HG02623 (cell line): ENCODE measurements around the gene SEPTIN11.
A peak's percentile ranks its signal among the peaks of the same experiment; 100 is the strongest.

ENCODE experiments used
- ATAC-seq: cut with Tn5 transposase; IDR thresholded peaks from one replicate; pipeline ENCODE4 v1.9.1; 2021; ENCODE audit warnings: moderate library complexity; ENCODE audit not compliant: unreplicated experiment

Gene SEPTIN11

DNA sequence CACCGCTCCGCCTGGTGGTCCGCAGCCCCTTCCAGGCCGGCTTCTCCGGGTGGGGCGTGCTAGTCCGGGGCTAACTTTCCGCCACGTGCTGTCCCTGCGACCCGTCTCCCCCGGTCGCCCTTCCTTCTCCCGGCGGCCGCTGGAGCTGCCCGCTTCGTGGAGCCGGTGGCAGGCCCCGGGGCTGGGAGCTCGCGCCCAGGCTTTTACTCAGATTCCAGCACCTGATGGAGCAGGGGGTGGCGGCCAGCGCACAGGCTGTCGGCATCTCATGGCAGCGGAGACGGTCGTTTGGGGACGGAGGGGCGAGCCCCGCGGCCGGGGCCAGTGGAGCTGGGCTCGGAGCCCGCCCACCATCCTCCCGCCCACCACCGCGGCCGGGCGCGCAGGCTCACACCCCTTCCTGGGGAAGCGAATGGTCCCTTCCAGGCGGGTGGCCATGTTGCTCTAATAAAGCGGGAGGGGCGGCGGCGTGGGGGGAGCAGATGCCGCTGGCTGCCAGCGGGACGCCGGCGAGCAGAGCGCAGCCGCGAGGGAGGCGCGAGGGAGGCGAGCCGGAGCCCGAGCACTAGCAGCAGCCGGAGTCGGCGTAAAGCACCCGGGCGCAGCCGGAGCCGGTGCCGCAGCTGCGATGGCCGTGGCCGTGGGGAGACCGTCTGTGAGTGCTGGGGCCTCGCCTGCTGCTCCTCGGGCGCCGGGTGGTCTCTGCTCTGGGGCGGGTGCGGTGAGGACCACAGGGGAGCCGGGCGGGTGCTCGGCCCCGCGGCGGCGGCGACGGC is at the start of gene SEPTIN11:
SEPTIN11 (plus strand) TSS at position 477 of the 776 bp plus-strand sequence; CDS start at position 629, 152 bp downstream.
- peak; percentile 61 for ATAC-seq

GRCh38 chr4:76902233-76902890 is 47.2 kb upstream of the SEPTIN11 start:
- ATAC-seq, result no peak

GRCh38 chr4:76904646-76905190 is 44.8 kb upstream of the SEPTIN11 start:
- no peak for ATAC-seq

DNA sequence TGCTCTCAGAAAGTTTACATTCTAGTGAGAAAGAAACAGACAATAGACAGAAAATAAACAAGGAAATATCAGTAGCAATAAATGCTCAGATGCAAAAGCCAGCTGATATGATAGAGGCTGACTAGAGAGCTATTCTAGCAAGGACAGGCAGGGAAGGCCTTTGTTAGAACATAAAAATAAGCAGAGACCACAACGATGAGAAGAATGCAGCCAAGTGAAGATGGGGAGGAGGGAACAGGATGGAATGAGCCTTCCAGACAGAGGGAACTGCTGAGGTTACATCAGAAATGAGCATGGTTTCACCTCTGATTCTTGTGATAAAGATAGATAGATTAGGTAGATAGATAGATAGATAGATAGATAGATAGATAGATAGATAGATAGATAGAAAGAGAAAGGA is 44.0 kb upstream of the SEPTIN11 start:
- ATAC-seq, result no peak

DNA sequence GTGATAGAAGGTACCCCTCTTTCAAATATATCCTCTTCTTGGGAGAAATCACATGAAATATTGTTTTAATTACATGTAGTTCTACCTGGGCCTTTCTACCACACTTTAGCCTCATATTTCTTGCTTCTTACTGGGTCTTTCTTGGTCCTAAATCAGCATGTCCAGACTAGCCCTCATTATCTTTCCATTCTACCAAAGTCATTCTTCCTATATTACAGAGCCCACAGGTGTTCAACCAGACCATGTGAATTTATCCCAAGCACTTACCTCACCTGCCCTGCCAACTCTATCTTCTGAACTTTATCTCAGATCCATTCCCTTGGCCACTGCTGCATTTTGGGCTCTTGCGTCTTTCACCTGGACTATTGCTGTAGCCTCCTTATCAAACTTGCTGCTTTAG is 39.8 kb upstream of the SEPTIN11 start:
- no peak for ATAC-seq

DNA sequence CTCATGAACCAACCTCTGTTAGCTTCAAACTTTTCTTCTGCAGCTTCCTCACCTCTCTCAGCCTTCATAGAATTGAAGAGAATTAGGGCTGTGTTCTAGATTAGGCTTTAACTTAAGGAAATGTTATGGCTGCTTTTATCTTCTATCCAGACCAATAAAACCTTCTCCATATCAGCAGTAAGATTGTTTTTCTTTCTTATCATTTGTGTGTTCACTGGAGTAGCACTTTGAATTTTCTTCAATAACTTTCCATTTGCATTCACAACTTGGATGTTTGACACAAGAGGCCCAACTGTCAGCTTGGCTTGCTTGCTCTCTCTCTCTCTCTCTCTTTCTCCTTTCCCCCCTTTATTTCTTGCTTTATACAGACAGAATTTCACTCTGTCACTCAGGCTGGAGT is 28.8 kb upstream of the SEPTIN11 start:
- no peak for ATAC-seq

GRCh38 chr4:76923619-76924357 is 25.8 kb upstream of the SEPTIN11 start:
- ATAC-seq, result no peak

GRCh38 chr4:76926841-76927240 is 22.7 kb upstream of the SEPTIN11 start:
- no peak for ATAC-seq

DNA sequence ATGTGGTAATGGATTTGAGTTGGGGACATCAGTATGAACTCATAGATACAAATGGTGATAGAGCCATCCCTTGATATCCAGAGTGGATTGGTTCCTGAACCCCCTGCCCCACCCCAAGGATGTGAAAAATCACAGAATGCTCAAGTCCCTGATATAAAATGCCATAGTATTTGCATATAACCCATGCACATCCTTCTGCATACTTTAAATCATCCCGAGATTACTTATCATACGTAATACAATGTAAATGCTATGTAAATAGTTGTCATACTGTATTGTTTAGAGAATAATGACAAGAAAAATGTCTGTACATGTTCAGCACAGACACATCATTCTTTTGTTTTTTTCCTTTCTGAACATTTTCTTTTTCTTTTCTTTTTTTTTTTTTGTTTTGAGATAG is 18.9 kb upstream of the SEPTIN11 start:
- no peak for ATAC-seq

GRCh38 chr4:76931087-76931486 is 18.5 kb upstream of the SEPTIN11 start:
- no peak for ATAC-seq

DNA sequence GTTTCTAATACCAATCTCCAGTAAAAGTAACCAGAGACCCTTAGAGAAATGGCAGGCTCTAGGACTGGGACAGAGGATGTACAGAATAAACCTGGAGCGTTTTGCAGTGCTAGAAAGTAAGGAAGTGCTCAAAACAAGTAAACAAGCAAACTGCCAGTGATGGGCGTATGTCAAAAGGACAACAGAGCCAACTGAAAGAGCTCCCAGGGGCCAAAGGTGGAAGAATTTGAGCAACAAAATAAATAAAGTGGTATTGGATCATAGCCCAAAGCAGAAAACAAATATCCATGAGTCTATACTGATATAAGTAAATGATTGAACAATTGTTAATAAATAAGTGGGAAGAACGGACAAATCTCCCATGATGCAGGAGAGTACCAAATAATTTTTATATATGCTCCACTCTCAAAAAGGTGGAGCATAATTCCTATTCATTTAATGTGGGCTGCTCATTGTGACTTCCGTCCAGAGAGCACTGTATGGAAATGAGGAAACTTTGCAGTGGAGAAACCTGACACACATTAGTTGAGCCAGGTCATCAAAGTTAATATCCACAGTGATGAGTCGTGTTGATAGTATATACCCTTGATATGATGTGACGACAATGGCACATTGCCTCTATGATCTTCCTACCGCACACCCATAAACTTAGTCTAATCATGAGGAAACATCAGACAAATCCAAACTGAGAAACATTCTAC is 17.8 kb upstream of the SEPTIN11 start:
- ATAC-seq, result no peak

DNA sequence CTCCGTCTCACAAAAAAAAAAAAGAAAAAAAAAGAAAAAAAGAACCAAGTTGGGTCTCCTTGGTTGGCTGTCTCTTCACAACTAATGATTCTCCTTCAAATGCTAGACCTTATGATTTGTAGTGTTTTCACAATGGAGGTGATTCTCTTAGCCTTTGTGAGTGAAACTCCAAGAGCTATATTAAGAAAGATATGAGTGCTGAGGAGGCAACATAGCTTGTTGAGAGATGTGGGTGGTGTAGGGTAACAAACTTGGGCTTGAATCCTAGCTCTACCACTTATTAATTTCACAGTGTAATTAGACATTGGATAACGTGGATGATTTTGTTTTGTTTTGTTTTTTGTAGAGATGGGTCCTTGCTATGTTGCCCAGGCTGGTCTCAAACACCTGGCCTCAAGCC is 10.4 kb upstream of the SEPTIN11 start:
- no peak for ATAC-seq

DNA sequence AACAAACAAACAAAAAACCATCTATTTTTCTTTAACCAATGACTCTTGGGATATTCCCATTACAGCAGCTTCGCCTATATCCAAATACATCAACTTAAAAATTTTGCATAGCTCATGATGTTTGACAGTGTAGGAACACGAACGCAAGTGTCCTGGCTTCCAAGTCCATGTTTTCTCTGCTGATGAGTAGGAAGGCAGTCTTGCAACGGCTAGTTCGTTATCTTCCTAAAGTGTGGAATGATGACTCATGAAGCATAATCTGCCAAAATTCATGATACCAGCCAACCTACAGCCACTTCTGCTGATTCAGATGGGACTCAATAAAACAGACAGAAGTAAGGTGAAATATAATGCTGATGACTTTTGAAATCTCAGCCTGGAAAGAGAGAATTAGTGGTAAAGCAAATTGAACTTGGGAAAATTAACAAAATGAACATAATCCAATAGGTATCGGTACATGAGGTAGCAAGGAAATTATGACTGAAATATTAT is 6.4 kb upstream of the SEPTIN11 start:
- ATAC-seq, result no peak

DNA sequence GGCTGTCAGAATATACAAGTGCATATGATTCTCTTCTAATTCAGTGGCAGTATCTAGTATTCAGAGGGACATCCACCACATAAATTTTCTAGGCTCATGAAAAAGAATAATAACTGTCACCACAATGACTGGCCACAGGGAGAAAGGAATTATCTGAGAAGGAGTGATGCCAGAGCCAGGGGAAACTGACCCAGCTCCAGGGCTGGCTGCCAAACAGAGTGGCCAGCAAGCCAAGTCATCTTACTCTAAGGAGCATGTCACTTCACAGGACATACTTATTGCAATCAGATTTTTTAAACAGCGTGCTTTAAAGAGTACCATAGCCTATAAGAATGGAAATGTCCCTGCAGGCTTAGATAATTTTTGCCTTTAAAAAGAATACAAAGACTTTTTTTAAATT is 5.8 kb upstream of the SEPTIN11 start:
- no peak for ATAC-seq

DNA sequence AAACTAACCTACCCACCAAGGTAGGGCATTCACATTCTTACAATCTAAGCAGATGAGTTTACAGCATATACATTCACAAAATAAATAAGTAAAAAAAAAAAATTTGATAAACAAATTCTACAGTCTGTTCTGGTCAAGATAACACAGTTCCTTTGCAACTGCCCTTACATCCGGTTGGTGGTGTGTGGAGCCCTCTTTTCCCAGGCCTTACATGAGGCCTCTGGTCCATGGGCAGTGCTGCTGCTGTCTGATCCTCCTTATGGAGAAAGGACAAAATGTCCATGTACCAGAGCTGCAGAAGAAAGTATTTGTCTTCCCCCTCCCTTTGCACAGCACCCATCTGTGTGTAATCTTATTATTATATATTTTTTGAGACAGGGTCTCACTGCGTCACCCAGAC is 2.2 kb upstream of the SEPTIN11 start:
- no peak for ATAC-seq

GRCh38 chr4:76948443-76949275 is 893 bp upstream of the SEPTIN11 start:
- peak; percentile 38 for ATAC-seq

GRCh38 chr4:76950052-76950955 is 752 bp downstream of the SEPTIN11 start:
- ATAC-seq, result peak; percentile 19

DNA sequence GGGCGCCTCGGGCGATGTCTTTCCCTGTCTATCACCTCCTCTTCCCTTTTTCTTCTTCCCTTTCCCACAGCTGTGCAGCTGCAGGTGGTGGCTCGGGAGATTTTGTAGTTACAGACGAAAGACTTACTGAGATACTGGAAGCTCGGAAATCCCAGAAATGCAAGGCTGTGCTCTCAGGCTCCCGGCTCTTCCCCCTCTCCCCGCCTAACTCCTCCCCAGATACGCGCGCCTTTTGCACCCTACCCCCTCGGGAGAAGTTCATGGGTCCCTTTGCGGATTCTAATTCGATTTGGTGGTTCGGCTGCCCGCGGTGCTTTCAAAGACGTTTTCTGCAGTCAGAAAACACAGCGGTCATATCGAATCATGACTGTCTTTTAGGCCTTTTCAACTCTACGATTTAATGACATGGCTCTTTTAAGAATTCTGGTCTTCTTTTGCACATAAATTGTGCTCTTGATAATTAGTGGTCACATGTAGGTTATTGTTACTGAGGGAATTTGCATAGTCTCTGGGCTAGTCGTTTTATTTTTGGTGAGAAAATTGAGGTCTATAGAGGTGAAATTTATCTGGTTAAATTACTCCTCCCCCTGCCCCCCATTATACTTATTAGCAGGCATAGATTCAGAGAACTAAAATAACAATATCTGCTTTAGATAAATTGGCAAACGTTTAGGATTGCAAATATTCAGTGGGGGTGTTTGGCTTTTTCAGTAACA is 1.6 kb downstream of the SEPTIN11 start:
- no peak for ATAC-seq
